HG03354 (cell line): Measurements from ENCODE around the gene OPTN.
"Not testable (repeated sequence)": the region's sequence is repeated elsewhere in the genome, so short reads cannot be mapped to it uniquely, and the experiment has no call there.

ENCODE experiments used
- ATAC-seq: cut with Tn5 transposase; IDR thresholded peaks from one replicate; pipeline ENCODE4 v1.9.1; 2021; ENCODE audit warnings: mild to moderate bottlenecking; ENCODE audit not compliant: unreplicated experiment, poor library complexity, severe bottlenecking

The OPTN gene

DNA sequence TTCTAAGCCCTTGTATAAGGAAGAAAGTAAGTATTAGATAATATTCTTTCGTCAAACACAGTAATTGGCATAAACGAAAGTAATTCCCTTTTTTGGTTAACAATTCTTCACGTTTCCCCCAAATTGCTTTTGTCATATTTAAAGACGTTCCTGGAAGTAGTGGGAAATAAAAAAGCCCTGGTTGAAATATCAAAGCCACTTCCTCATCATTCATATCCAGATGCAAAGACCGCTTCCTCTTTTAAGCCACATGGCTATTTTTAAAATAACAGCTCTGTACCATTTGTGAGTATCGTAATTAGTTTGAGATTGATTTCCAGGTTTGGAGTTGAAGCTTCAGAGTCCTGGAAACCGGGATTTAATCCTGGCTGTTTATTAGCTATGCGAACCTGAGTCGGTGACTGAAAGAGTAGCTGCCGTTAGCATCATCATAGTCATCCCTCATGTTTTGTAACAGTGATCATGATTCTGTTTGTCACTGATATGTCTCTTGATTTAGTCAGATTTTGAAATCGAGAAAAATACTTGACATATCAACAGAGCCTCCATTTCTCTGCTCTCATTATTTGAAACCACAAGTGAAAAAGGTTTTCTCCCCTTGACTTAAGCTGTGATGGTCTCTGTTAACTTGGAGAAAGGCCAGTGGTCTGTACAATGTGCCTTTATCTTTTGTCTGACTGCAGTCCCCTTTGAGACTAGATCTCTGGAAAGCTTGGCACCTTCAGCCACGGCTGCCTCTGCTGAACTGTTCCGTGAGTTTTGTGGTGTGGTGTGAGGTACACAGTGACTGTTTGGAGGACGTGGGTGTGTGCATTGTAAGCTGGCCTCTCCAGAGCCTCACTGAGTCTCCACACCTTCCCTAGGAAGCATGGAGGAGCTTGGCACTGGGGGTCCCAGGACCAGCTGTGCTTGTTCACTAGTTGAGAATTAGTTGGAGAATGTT, 18.1 kb downstream of the OPTN start:
- no peak for ATAC-seq

GRCh38 chr10:13118784-13119410, 18.9 kb downstream of the OPTN start:
- no peak for ATAC-seq

- no peak for ATAC-seq
These were observed 21.0 kb downstream of the OPTN start for GRCh38 chr10:13120786-13121499.

GRCh38 chr10:13121500-13121854, 21.5 kb downstream of the OPTN start:
- ATAC-seq, result no peak

- no peak for ATAC-seq
These were observed 36.7 kb downstream of the OPTN start for GRCh38 chr10:13136651-13137050.

DNA sequence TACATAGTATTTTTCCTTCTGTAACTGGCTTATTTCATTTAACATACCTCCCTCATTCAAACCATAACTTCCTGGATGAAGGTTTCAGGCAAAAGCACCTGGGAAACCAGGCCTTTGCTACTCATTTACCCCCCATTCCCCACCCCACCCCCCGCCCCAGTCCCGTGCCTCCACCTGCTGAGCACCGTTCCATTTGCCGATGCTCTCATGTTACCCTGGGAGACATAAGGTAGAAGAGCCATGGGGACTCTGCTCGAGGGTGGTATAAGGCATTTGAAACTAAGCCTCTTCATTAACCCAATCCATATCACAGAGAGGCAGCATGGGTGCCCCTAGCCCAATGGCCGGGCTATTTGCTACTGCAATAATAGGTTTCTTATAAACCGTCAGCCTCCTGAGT, 39.2 kb downstream of the OPTN start:
- ATAC-seq, result no peak

- no peak for ATAC-seq
These were observed 39.7 kb downstream of the OPTN start for GRCh38 chr10:13139676-13140075.

- no peak for ATAC-seq
These were observed 40.7 kb downstream of the OPTN start for GRCh38 chr10:13140627-13141190.

DNA sequence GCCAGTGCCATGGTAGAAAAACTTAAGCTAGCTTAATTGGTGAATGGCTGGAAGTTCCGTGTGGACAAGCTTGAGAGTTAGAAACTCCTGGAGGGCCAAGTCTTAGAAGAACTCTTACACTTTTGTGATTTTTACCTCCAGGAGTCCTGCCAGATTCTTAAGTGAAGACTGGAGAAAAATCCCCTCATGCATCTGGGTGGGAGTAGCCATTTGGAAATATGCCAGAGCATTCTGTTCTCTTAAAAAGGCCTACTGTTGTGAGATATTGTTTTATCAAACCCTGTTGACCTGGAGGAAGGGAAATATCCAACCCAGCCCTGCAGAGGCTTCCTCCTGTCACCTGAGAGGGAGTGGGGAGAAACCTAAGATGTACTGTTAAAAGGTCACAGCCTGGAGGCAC, 43.8 kb downstream of the OPTN start:
- ATAC-seq, result no peak

DNA sequence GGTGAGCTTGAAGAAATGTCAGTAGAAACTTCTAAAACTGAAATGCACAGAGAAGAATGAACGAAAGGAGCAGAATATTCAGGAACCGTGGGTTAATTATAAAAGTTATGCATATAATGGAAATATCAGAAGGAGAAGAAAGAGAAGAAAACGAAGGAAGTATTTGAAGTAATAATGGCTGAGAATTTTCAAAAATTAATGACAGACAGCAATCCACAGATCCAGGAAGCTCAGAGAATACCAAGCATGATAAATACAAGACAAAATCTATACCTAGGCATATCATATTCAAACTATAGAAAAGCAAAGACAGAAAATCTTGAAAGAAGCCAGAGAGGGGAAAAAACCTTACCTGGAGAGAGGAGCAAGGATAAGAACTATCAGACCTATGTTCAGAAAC, 44.9 kb downstream of the OPTN start:
- no peak for ATAC-seq

- ATAC-seq, result no peak
These were observed 46.4 kb downstream of the OPTN start for GRCh38 chr10:13146379-13146778.

DNA sequence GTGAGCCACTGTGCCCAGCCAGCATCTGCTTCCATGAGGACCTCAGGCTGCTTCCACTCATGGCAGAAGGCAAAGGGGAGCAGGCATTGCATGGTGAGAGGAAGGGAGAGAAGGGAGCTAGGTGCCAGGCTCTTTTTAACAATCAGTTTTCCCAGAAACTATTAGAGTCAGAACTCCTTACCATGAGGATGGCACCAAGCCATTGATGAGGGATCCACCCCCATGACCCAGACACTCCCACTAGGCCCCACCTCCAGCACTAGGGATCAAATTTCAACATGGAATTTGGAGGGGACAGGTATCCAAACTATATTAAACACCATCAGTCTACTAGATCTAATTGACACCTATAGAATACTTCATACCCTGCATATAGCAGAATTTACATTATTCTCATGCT, 47.2 kb downstream of the OPTN start:
- ATAC-seq, result no peak

DNA sequence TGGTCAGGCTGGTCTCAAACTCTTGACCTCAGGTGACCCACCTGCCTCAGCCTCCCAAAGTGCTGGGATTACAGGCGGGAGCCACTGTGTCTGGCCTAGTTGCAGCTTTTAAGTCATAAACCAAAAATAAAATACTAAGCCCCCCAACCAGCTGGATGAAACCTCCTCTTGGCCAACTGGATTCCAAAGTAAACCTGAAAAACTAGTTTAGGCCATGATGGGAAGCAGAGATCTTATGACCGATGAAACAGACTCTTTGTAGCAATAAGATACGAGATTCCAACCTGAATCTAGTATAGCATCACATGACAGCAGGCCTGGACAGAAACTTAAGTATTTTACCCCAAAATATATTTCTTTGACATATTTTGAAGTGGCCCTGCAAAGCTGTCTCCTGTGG, 52.3 kb downstream of the OPTN start:
- no peak for ATAC-seq

DNA sequence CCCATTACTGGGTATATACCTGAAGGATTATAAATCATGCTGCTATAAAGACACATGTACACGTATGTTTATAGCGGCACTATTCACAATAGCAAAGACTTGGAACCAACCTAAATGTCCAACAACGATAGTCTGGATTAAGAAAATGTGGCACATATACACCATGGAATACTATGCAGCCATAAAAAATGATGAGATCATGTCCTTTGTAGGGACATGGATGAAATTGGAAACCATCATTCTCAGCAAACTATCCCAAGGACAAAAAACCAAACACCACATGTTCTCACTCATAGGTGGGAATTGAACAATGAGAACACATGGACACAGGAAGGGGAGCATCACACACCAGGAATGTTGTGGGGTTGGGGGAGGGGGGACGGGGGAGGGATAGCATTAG, 55.9 kb downstream of the OPTN start:
- ATAC-seq, result not testable (repeated sequence)

GRCh38 chr10:13158401-13158800, 58.4 kb downstream of the OPTN start:
- no peak for ATAC-seq

DNA sequence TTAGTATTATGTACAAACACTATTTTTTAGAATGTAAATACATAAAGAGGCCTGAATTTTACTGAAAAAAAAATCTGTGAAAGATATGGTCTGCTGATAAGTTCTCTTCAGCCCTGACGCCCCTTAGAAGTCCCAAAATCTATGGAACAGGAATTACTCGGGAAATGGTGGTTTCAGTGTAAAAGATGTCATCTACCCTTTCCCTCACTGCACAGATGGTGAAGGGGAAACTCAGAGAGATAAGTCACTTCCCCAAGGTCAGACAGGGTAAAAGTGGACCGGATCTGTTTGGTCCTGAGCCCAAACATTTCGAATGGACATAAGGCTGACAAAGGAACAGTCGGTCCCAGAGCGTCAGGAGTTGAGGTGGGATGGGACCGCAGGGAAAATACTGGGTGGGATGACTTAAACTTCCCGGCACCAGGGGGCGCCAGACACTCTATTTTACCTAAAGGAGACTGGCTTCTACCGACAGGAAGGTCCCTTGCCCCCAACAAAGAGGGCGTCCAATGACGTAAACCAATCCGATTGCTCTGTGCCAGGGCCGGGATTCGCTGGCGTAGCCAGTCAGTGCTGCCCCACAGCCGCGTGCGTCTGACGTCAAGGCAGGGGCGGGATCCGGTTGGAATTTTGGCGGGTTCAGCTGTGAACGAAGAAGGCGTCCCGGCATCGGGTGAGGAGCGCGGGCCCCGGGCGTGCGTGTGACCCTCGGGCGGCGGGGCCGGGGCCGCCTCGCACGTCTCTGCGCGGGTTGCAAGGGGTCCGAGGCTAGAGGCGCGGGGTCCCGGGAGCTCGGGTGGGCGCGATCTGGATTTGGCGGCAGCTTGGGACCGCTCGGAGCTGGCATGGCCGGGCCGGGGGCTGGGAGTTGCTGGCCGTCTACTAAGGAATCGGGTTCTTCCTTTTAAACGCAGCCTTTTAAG, 61.2 kb downstream of the OPTN start, which contains the start of gene MCM10:
MCM10 (plus strand) TSS at position 625 of the 923 bp plus-strand sequence. CDS start 2,645 bp downstream, outside the sequence.
- ATAC-seq, result peak; percentile 99

DNA sequence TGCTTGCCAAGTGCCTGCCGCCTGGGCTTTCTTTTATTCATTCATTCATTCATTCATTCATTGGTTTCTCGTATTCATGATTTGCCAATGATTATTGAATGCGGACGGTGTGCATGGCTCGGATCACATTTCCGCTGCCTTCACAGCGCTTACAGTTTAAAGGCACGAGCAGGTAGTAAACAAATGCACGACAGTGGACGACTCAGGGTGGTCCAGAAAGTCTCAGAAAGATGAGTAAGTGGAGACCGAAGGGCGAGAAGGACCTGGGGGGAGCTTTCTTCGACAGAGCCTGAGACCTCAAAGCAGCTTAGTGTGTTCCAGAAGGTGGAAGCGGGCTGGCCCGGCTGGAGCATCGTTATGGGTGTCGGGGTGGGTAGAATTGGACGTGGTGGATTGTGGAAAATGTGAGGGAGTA, 61.9 kb downstream of the OPTN start:
- ATAC-seq, result peak; percentile 20

GRCh38 chr10:13163859-13164258, 63.9 kb downstream of the OPTN start:
- ATAC-seq, result no peak

DNA sequence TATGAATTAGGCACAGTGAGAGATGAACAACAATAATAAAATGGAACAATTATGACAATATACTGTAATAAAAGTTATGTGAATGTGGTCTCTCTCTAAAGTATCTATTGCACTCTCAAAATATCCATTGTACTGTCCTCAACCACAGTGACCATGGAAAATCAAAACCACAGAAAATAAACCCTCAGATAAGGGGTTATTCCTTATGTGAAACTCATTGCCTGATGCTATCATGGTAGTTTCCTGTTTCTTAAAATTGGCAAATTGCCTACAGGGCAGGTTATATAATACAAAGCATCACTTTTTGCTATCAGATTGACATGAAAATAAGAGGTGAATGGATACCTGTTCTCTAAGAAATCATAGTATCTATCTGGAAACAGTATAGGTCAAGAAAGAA, 65.2 kb downstream of the OPTN start:
- ATAC-seq, result no peak
